Erythroblast (primary cell): Measurements from ENCODE around the gene KRTAP4-5.

Experiments
- GATA1 ChIP-seq: IDR thresholded peaks from 2 replicates; pipeline ENCODE4 v1.6.1; 2011; ENCODE audit warnings: low read depth, mild to moderate bottlenecking, control low read depth, low read length, moderate library complexity
- POLR2A ChIP-seq: IDR thresholded peaks from 2 replicates; pipeline ENCODE4 v1.6.1; 2011; ENCODE audit warnings: mild to moderate bottlenecking, low read length

DNA sequence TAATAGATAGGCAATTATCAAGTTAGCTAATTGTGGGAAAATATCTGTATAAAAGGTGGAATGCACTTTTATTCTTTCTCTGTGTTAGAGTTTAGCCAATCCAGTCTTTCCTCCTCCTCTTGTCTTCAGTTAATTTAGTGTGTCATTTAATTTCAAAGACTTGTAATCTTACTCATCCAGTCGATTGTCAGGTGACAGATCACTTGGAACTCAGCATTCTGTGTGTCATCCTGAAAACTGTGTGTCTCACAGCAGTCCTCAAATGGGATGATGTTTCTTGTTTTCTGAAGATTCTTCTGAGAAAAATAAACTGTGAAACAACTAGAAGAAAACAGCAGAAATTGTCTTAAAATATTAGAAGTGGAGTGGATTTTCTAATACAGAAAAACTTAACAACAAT is 35.4 kb upstream of the KRTAP4-5 start:
- TF ChIP-seq POLR2A (no peak), GATA1 (no peak)
